Panc1 (cell line): Measurements from ENCODE around the gene MYF6.

Source experiments
- CTCF ChIP-seq: fragments of 450-650 bp; IDR thresholded peaks from 2 replicates; pipeline ENCODE4 v1.5.1; 2017; ENCODE audit warnings: mild to moderate bottlenecking
- POLR2AphosphoS5 ChIP-seq: IDR thresholded peaks from 2 replicates; pipeline ENCODE4 v1.6.1; 2012; ENCODE audit warnings: mild to moderate bottlenecking, low read depth, low read length, moderate library complexity
- REST ChIP-seq, 2 experiments: IDR thresholded peaks; 2 replicates each; pipeline ENCODE4 v1.6.1; 2011 to 2012; ENCODE audit warnings: low read depth in 2 of 2, control low read depth in 1 of 2, low read length in 1 of 2, mild to moderate bottlenecking in 1 of 2, moderate library complexity in 1 of 2; ENCODE audit not compliant: insufficient read depth in 1 of 2
- SIN3A ChIP-seq: IDR thresholded peaks from 2 replicates; pipeline ENCODE4 v1.6.1; 2012; ENCODE audit warnings: low read depth, mild to moderate bottlenecking, low read length, moderate library complexity, borderline replicate concordance; ENCODE audit not compliant: insufficient read depth
- TCF7L2 ChIP-seq: IDR thresholded peaks from 2 replicates; pipeline ENCODE4 v1.6.1; 2011; ENCODE audit warnings: mild to moderate bottlenecking, low read depth, low read length, inconsistent platforms

- TF ChIP-seq CTCF (no peak), REST (IDR thresholded peaks at IDR 0.05; ENCODE audit: insufficient read depth in 1 of 2, low read depth in 2 of 2, low read length in 1 of 2) (no peak), POLR2AphosphoS5 (no peak), SIN3A (no peak), TCF7L2 (no peak)
These were observed 40.4 kb downstream of the MYF6 start for GRCh38 chr12:80747800-80748199.
